CD4-positive, alpha-beta T cell treated with Interferon gamma for 1 hour (primary cell): ENCODE results near the gene MTSS2.

Source experiments
- DNase-seq: peaks from one replicate; pipeline ENCODE4 v3.0.0-alpha.2; 2020

The MTSS2 gene

DNA sequence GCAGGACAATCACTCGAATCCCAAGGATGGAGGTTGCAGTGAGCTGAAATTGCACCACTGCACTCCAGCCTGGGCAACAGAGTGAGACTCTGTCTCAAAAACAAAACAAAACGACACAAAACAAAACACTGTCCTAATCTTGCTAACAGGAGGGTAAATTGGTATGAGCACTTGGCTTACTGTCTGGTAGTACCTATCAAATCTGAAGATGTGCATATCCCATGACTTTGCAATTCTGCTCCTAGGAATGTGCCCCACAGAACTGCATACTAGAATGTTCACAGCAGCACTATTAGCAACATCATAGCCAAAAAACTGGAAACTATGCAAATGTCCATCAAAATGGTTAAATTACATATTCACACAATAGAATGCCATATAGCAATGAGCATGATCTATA, 15.7 kb downstream of the MTSS2 start:
- no peak for DNase-seq

DNA sequence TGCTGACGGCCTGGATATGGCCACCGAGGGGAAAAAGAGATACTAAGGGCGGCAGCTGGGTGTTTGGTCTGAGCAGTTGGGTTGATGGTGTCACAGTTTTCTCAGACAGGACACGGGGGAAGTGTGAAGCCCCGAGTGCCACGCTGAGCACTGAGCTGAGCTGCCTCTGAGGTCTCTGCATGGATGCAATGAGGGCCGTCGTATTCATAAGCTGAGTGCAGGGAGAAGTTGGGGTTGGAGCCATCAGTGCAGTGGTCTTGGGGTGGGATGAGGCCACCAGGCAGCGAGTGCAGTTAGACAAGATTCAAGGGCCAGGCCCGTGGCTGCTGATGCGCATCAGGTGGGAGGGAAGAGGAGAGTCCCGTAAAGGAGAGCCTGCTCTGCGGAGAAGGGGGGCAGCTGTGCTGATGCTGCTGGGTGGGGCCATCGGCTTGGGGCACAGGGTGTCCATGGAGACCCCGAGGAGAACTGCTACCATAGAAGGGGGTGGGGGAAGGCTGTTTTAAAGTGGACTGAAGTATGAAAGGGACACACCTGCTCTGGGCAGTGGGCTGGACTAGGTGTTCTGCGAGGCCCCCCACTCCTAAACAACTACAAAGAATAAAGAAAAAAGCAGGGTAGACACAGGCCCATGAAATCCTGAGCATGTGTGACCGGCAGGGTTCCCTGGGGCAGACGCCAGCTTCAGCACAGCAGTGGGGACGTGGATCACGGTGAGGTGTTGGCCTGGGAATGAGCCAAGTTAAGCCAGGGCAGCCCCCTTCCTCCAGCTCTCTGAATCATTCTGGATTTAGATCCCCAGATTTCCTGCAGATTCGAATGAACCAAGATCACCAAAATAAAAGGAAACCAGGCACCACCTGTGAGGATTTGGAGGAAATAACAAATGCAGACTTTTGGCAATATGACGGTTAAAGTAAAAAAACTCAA, 19.8 kb downstream of the MTSS2 start:
- DNase-seq = no peak

DNA sequence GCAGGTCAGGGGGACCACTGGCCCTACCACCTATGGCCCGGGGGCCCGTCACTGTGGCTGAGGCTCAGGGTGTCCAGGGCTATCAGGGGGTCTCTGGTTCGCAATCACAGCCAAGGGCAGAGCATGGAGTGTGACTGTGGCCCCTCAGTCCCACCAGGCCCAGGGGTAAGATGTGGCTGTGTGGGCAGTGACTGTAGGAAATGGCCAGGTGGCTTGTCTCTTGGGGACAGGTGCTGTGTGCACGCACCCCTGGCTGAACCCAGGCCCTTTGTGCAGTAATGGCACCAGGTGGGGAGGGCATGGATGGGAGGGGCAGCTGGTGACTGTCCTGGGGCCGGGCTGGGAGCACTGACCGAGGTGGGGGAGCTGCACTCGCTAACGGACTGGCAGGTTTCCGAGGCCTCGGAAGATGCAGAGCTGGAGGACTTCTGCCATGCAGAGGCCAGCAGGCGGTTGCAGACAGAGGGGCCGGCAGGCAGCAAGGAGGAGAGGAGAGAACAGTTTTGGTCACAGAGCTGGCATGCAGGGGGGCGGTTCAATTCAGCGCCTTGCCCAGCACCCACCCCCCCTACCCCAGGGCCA, 20.6 kb downstream of the MTSS2 start:
- DNase-seq = no peak

DNA sequence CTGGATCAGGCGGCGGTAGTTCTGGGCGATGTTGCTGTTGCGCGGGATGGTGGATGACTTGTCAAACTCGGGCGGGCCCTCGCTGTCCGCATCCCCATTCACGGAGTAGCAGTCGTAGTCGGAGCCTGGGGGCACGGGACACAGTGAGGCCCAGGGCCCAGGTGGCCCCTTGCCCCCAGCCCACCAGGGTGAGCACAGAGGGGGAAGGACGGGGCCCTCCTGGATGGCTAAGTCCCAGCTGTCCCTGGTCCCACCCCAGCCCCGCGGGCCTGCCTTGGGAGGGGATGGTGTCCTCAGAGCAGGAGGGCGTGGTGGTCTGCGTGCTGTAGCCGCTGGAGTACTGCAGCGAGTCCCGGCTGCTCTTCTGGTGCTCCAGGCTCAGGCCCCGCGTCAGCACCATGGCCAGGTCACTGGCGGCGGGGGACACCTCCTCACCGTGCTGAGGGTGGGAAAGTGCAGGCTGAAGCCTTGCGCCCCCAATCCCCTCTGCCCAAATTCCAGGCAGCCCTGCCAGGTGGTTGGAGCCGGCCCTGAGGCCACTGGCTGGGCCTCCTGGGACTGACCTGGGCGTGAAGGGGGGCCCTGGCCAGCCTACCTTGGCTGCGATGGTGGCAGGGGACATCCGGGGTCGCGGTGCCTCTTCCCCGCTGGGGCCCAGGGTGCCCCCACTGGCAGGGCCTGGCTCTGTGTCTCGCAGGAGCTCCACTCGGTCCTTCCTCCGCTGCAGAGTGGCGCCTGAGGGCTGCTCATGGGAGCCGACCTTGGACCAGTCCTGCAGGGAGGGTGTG, 21.3 kb downstream of the MTSS2 start:
- DNase-seq = no peak

DNA sequence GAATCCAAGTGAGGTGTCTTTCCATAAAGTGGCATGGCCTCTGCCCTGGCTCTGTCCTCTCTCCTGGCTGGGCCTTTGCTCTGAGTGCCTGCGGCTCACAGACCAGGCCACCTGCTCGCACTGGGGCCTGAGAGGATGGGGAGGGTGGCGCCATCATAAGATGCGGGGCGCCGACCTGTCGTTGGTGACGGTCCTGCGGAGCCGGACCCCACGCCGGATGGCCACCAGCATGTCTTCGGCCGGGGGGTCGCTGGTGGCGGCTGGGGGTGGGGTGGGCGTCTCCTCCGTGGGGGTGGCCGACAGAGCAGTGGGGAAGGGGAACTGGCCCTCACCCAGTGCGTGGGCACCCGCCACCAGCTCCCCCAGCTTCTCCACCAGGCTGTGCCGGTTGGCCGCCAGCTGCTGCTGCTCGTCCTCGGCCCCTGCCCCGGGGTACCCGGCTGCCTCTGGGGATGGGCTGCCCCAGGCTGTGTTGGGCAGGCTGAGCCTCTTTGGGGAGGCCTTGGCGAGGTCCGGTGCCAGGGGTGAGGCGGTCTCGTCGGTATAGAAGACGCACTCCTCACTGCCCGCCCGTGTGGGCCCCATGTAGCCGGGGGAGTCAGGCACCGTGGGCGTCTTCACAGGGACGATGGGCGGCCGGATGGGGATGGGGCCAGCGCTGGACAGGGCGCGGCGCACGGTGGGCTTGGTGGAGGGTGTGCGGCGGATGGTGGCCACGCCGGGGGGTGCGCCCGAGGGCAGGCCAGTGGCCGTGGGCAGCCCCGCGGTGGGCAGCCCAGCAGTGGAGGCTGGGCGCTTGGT, 22.1 kb downstream of the MTSS2 start:
- no peak for DNase-seq

DNA sequence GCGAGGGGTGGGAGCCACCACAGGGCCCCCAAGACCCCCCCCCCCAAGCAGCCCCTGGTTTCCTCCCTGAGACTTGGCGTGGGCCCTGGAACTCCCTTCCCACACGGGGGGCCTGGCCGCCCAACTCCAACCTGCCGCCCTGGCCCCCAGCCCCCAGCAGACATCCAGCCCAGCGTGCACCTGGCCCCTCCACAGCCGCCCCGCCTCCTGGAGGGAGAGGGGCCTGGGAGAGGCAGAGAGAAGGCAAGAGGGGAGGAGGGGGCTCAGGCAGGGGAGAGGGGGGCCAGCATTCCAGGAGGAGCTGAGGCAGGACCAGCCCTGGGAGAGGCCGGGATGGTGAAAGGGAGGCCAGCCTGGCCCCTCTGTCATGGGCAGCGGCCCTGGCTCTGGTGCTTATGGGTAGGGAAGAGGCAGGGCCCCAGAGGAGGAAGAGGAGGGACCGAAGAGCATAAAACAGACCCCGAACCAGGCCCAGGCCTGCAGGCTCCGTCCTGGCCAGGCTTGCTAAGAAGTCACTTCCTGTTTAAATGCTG, 22.8 kb downstream of the MTSS2 start:
- DNase-seq = no peak

DNA sequence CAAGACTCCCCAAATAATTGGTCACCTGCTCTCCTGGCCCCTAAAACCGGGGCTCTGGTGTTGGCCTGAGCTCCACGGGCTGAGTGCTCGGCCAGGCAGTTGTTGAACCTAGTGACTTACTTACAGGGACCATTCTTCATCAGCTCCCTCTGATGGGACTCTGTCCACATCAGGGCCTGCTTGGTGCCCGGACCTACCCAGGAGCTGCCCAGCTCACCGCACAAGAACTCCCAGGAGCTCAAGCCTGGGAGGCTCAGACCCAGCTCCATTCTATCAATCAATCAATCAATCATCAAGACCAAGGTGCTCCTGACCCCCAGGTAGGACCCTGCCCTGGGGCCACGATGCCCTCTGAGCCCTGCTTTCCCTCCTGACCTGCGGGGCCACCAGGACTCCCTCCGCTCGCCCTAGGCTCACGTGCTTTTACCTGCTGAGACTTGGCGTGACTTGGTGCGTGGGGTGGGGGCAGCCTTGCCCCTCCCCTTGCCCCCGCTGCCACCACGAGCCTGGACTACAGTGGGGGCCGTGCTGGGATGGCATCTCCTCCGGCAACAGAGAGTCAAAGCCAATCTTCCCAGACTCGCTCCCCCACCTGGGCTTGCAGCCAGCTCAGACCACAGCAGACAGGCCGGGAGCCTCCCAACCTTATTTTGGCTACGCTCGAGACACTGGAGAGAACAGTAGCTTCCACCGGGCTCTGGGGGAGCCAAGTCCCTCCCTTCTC, 23.8 kb downstream of the MTSS2 start:
- DNase-seq = no peak

DNA sequence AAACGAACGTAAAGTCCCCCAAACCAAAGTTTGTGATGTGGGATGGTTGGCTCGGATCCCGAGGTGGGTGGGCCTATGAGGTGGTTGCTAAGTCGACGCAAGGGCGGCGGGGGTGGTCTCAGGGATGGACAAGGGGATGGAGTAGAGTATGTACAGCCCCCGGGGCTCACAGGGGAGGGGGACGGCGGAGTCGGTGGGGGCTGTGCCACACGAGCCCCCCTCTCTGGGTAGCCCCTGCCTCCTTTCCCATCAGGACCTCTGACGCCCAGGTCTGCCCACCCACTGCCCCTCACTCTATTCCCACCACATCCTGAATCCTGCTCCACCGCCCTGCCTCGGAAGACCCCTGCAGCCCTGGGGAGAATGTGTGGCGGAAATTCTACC, 24.3 kb downstream of the MTSS2 start:
- no peak for DNase-seq

DNA sequence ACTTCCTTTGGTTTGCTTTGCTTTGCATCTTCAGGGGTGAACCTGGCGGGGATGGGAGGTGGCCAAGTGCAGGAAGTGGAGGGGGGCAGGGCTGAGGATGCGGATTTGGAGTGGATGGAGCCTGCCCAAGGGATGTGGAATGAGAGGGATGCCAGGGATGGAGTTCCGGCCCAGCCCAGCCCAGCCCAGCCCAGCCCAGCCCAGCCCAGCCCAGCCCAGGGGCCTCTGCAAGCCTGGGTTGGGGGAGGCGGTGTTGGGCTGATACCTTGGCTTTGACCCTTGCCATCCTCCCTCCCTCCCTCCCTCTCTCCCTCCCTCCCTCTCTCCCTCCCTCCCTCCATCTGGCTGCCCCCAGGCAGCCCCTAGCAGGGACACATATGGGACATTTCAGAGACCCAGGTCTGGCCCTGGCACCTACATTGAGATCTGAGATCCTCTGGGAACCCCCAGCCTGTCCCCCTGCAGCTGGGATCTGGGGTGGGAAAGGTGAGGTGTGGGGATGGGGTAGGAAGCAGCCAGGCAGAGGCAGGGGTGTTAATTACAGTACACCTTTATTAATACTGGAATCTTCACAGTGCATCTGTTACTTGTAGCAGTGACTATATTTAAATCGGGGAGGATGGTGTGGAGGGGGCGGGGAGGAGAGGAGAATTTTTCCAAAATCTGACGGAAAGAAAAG, 25.0 kb downstream of the MTSS2 start:
- no peak for DNase-seq

DNA sequence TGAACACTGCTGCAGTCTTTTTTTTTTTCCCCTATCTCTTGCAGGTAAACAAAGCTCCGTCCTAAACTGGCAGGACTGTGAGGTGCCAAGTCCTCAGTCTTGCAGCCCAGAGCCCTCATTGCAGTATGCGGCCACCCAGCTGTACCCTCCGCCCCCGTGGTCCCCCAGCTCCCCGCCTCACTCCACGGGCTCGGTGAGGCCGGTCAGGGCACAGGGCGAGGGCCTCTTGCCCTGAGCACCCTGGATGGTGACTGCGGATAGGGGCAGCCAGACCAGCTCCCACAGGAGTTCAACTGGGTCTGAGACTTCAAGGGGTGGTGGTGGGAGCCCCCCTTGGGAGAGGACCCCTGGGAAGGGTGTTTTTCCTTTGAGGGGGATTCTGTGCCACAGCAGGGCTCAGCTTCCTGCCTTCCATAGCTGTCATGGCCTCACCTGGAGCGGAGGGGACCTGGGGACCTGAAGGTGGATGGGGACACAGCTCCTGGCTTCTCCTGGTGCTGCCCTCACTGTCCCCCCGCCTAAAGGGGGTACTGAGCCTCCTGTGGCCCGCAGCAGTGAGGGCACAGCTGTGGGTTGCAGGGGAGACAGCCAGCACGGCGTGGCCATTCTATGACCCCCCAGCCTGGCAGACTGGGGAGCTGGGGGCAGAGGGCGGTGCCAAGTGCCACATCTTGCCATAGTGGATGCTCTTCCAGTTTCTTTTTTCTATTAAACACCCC, 25.7 kb downstream of the MTSS2 start:
- DNase-seq = no peak

DNA sequence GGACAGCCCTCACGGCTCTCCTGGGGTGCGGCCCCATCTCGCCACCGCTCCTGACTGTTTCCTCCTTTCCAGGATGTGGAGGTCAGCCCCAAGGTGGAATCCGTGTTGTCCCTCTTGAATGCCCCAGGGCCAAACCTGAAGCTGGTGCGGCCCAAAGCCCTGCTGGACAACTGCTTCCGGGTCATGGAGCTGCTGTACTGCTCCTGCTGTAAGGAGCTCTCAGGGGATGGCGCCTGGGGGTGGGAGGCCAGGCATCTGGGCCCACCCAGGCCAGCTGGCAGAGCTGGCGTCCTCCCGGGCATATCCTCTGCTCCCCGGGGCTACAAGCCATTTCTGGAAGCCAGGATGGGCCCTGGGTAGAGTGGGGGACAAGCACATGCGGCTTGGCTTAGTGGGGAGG, 26.3 kb downstream of the MTSS2 start:
- no peak for DNase-seq

DNA sequence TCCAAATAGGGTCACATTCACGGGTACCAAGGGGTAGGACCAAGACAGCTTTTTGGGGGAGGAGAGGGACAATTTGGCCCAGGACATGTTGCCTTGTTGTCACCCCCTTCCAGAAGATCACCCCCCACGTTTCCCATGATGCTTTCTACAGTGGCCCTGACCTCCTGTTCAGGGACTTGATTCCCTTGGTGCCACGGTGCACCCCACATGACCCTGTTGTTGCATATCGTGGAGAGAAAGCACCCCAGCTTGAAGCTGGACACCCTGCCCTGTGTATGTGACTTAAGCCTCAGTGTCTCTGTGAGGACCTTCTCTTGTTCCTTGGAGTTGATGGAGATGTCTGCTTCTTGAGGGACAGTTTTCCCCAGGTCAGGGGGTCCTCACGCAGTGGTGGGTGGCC, 26.9 kb downstream of the MTSS2 start:
- DNase-seq = no peak

DNA sequence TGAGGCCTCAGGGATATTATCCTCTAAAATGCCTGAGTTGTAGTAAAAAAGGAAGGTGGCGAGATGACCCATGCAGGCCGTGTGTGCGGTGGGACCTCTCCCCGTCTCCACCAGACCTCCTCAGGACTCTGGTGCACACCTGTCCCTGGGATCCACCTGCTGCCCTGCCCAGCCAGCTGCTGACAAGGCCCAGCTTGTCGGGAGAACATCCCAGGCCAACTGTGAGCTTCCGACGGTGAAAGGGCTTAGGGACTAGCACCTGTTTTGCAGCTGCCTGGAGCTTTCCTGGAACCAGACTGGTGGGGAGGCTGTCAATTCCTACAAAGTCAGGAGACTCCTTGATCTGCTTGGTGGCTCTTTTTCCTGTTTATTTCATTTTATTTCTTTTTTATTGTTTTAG, 27.9 kb downstream of the MTSS2 start:
- no peak for DNase-seq

DNA sequence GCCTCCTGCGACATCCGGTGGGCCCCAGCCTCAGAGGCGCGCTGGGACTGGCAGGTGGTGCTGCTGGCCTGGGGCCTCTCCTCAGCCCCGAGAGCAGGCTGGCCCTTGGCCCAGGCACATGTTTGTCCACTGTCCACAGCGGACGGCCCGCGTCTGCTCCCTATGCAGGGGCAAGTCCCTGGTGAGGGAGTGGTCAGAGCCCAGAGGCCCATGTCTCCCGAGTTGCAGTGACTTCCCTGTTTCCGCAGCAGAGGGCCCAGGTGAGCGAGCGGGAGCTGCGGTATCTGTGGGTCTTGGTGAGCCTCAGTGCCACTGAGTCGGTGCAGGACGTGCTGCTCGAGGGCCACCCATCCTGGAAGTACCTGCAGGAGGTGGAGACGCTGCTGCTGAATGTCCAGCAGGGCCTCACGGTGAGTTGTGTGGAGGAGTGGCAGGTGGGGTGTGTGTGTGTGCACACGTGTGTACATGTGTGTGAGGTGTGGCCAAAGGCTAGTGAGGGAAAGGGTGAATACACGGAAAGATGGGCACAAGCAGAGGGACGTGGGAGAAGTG, 29.1 kb downstream of the MTSS2 start:
- DNase-seq = no peak

DNA sequence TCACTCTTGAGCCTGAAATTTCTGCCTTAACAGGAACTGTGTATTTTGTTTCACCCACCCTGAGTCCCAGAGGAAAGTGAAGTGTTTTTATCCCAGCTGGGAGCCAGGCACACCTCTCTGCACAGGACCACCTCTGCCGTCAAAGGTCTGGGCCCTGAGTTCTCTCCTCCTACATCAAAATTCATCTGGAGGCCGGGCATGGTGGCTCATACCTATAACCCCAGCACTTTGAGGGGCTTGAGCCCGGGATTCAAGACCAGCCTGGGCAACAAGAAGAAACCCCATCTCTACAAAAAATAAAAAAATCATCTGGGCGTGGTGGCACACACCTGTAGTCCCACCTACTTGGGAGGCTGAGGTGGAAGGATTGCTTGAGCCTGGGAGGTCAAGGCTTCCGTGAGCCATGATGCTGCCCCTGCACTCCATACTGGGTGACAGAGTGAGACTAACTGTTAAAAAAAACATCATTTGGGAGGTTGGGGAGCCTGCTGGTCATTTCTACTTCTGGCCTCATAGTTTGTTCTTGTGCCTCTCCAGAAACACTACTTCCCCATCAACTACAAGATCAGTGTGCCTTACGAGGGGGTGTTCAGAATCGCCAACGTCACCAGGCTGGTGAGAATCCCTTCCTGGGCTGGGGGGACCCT, 29.7 kb downstream of the MTSS2 start:
- no peak for DNase-seq

DNA sequence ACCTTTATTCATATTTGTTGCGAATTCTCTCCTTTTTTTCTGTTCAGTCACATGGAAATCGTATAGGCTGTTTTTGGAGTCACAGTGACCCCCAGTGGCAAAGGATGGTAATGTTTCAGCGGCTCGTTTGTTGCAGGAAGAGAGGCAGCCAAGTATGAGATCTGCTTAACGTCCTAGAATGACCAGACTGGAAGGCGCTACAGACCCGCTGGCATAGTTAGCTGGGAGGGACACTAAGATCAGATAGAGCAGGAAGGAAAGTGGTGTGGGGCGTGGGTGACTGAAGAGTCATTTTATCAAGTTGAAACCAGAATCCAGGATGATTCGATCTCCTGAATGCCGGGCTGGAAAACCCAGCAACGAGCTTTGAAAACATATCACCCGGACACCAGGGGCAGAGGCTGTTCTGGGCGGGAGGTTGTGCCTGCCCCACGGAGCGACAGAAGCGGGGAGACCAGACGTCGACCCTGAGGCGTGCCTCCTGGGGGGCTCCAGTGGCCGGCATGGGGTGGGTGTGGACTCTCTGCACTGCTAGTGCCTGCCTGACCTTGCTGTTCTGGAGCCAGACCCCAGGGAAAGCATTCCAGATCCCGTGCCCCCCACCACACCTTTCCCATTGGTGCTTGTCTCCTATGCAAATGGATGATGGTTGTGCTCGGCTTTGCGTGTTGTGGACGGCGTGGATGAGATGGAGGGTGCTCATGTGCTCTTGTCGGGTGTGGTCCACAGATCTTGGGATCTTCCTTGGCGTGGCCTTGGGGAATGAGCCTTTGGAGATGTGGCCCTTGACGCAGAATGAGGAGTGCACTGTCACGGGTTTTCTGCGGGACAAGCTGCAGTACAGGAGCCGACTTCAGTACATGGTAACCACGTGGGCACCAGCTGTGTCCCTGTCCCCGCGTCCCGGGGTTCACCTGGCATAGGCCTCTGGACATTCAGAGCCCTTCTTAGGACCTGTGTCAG, 31.8 kb downstream of the MTSS2 start:
- DNase-seq = peak; percentile 64

DNA sequence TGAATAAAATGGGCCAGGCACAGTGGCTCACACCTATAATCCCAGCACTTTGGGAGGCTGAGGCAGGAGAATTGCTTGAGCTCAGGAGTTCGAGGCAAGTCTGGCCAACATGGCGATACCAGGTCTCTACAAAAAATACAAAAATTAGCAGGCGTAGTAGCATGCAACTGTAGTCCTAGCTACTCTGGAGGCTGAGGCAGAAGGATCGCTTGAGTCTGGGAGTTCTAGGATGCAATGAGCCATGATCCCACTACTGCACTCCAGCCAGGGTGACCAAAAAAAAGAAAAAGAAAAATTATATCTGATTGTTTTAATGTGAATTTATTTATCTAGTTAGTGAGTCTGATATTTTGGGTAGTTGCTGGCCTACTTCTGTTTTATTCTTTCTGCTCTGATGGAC, 32.4 kb downstream of the MTSS2 start:
- DNase-seq = no peak

DNA sequence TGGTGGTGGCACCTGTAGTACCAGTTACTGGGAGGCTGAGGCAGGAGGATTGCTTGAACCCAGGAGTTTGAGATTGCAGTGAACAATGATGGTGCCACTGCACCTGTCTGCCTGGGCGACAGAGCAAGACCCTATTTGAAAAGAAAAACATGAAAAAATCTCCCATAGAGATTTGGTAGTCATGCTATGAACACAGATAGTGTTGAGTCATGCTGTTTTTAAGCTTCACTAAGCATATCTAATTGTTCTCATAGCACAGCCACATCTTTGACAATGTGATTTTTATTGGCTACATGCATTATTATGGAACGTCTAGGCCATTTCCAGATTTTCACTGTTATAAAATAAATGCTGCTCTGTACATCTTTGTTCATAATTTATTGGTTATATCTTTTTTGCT, 33.5 kb downstream of the MTSS2 start:
- DNase-seq = no peak

DNA sequence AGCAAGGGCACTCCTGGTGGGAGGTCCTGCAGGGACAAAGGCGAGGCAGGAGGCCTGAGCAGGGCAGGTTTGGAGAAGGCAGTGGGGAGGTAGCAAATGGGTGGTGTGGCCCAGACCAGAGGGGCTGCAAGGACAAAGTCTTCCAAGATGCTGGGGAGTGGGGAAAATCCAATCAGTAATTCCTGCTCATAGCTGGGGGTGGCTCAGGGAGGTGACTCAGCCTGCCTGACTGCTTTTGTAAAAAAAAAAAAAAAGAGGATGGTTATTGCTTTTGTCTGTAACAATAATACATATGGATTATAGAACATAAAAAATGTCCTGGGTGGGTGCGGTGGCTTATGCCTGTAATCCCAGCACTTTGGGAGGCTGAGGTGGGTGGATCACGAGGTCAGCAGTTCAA, 34.3 kb downstream of the MTSS2 start:
- DNase-seq = no peak
